GM12875 (cell line): ENCODE results near the gene FEM1B.

Source experiments
- H3K4me3 ChIP-seq: one replicate; pipeline ENCODE4 v1.5.1; 2011; ENCODE audit warnings: low read depth, low read length, control low read depth
- CTCF ChIP-seq: IDR thresholded peaks from 2 replicates; pipeline ENCODE4 v1.5.1; 2011; ENCODE audit warnings: low read depth, mild to moderate bottlenecking, control low read depth, inconsistent platforms, low read length, moderate library complexity, borderline replicate concordance; ENCODE audit not compliant: insufficient read depth

FEM1B gene

GRCh38 chr15:68340726-68341671 lies 63.5 kb downstream of the FEM1B start:
- H3K4me3 ChIP-seq: no peak overlapping the region
- TF ChIP-seq CTCF: no peak

- H3K4me3 ChIP-seq: no peak overlapping the region
- TF ChIP-seq CTCF: no peak
Observed at GRCh38 chr15:68341760-68342725, 64.5 kb downstream of the FEM1B start.

GRCh38 chr15:68343579-68344225 lies 66.2 kb downstream of the FEM1B start:
- no peak for TF ChIP-seq CTCF
- no peak overlapping the region for H3K4me3 ChIP-seq

- TF ChIP-seq CTCF: no peak
Observed at GRCh38 chr15:68344600-68344999, 67.1 kb downstream of the FEM1B start.

More at GRCh38 chr15:68344600-68344999, 67.1 kb downstream of the FEM1B start:
- no peak overlapping the region for H3K4me3 ChIP-seq
